ENCODE measurements around the gene IFT27.

The IFT27 gene

GRCh38 chr22:36728505-36728904, 47.4 kb downstream of the IFT27 start:
- no peak overlapping the region for H3K18ac ChIP-seq (ENCODE audit: low read length)
- no peaks in the 10 kb centered on the region for H3K79me2 ChIP-seq (ENCODE audit: control insufficient read depth, insufficient read depth, low read length)
- no peak overlapping the region for H4K8ac ChIP-seq (ENCODE audit: low read depth, low read length)
- no peak for DNase-seq
- H2BK5ac ChIP-seq (ENCODE audit: low read length): no peak overlapping the region
- H2AK5ac ChIP-seq (ENCODE audit: low read length): no peak overlapping the region
- H3K4ac ChIP-seq (ENCODE audit: low read depth, low read length): no peak overlapping the region
- H2BK120ac ChIP-seq (ENCODE audit: low read depth, low read length): no peak overlapping the region
- H3K4me2 ChIP-seq (ENCODE audit: low read length): no peak overlapping the region
- H3K36me3 ChIP-seq (ENCODE audit: control insufficient read depth, insufficient read depth, low read length): no peaks in the 10 kb centered on the region
- H4K5ac ChIP-seq (ENCODE audit: low read length): no peak overlapping the region
- no peaks in the 10 kb centered on the region for H3K27me3 ChIP-seq (ENCODE audit: insufficient read depth, low read length, poor library complexity)
- no CpG with 5 or more reads among the region's 5 CpGs for WGBS (ENCODE audit: extremely low coverage, insufficient coverage, low lambda C conversion rate)
- H3K23ac ChIP-seq (ENCODE audit: low read length): no peak overlapping the region
- no peak overlapping the region for H2BK15ac ChIP-seq (replicated peaks; ENCODE audit: low read depth)
- H3K4me1 ChIP-seq (ENCODE audit: control insufficient read depth, low read depth, low read length): no peaks in the 10 kb centered on the region
- no peak overlapping the region for H3K27ac ChIP-seq (ENCODE audit: low read depth, low read length)
- H3K79me1 ChIP-seq (ENCODE audit: low read length): no peaks in the 10 kb centered on the region
- no peak overlapping the region for H3K9ac ChIP-seq (ENCODE audit: low read length)
- no peak overlapping the region for H3K4me3 ChIP-seq (ENCODE audit: low read length)
- no peak overlapping the region for H3K56ac ChIP-seq (ENCODE audit: low read length)

GRCh38 chr22:36727927-36728488, 47.9 kb downstream of the IFT27 start:
- H4K8ac ChIP-seq (ENCODE audit: low read depth, low read length): no peak overlapping the region
- no peaks in the 10 kb centered on the region for H3K36me3 ChIP-seq (ENCODE audit: control insufficient read depth, insufficient read depth, low read length)
- H3K79me1 ChIP-seq (ENCODE audit: low read length): no peaks in the 10 kb centered on the region
- no peaks in the 10 kb centered on the region for H3K79me2 ChIP-seq (ENCODE audit: control insufficient read depth, insufficient read depth, low read length)
- no peak overlapping the region for H3K4ac ChIP-seq (ENCODE audit: low read depth, low read length)
- no peak overlapping the region for H3K18ac ChIP-seq (ENCODE audit: low read length)
- no peak overlapping the region for H2BK15ac ChIP-seq (replicated peaks; ENCODE audit: low read depth)
- no CpG with 5 or more reads among the region's 8 CpGs for WGBS (ENCODE audit: extremely low coverage, insufficient coverage, low lambda C conversion rate)
- no peak overlapping the region for H3K9ac ChIP-seq (ENCODE audit: low read length)
- no peaks in the 10 kb centered on the region for H3K27me3 ChIP-seq (ENCODE audit: insufficient read depth, low read length, poor library complexity)
- no peak overlapping the region for H3K56ac ChIP-seq (ENCODE audit: low read length)
- H2BK5ac ChIP-seq (ENCODE audit: low read length): no peak overlapping the region
- H3K4me1 ChIP-seq (ENCODE audit: control insufficient read depth, low read depth, low read length): no peaks in the 10 kb centered on the region
- H2BK120ac ChIP-seq (ENCODE audit: low read depth, low read length): no peak overlapping the region
- H3K27ac ChIP-seq (ENCODE audit: low read depth, low read length): no peak overlapping the region
- H4K5ac ChIP-seq (ENCODE audit: low read length): no peak overlapping the region
- no peak overlapping the region for H3K4me2 ChIP-seq (ENCODE audit: low read length)
- no peak overlapping the region for H2AK5ac ChIP-seq (ENCODE audit: low read length)
- no peak for DNase-seq
- H3K23ac ChIP-seq (ENCODE audit: low read length): no peak overlapping the region
- no peak overlapping the region for H3K4me3 ChIP-seq (ENCODE audit: low read length)

- Histone ChIP-seq H2BK15ac (replicated peaks; ENCODE audit: low read depth) (no peak overlapping the region), H3K4me2 (ENCODE audit: low read length) (no peak overlapping the region), H3K27me3 (ENCODE audit: insufficient read depth, low read length, poor library complexity) (no peaks in the 10 kb centered on the region), H4K5ac (ENCODE audit: low read length) (no peak overlapping the region), H3K4me3 (ENCODE audit: low read length) (no peak overlapping the region), H3K4ac (ENCODE audit: low read depth, low read length) (no peak overlapping the region), H3K79me2 (ENCODE audit: control insufficient read depth, insufficient read depth, low read length) (no peaks in the 10 kb centered on the region), H3K18ac (ENCODE audit: low read length) (no peak overlapping the region), H2BK5ac (ENCODE audit: low read length) (no peak overlapping the region), H2AK5ac (ENCODE audit: low read length) (no peak overlapping the region), H3K23ac (ENCODE audit: low read length) (no peak overlapping the region), H3K56ac (ENCODE audit: low read length) (no peak overlapping the region), H3K36me3 (ENCODE audit: control insufficient read depth, insufficient read depth, low read length) (no peaks in the 10 kb centered on the region), H3K79me1 (ENCODE audit: low read length) (no peaks in the 10 kb centered on the region), H3K9ac (ENCODE audit: low read length) (no peak overlapping the region), H2BK120ac (ENCODE audit: low read depth, low read length) (no peak overlapping the region), H4K8ac (ENCODE audit: low read depth, low read length) (no peak overlapping the region), H3K27ac (ENCODE audit: low read depth, low read length) (no peak overlapping the region), H3K4me1 (ENCODE audit: control insufficient read depth, low read depth, low read length) (no peaks in the 10 kb centered on the region)
- no CpG with 5 or more reads among the region's 7 CpGs for WGBS (ENCODE audit: extremely low coverage, insufficient coverage, low lambda C conversion rate)
- DNase-seq: no peak
These were observed 48.8 kb downstream of the IFT27 start for GRCh38 chr22:36727110-36727509.

GRCh38 chr22:36726007-36726380, 49.9 kb downstream of the IFT27 start:
- Histone ChIP-seq H3K56ac (ENCODE audit: low read length) (no peak overlapping the region), H3K27ac (ENCODE audit: low read depth, low read length) (no peak overlapping the region), H3K27me3 (ENCODE audit: insufficient read depth, low read length, poor library complexity) (no peaks in the 10 kb centered on the region), H3K79me1 (ENCODE audit: low read length) (no peaks in the 10 kb centered on the region), H3K79me2 (ENCODE audit: control insufficient read depth, insufficient read depth, low read length) (no peaks in the 10 kb centered on the region), H4K5ac (ENCODE audit: low read length) (no peak overlapping the region), H3K4me1 (ENCODE audit: control insufficient read depth, low read depth, low read length) (no peaks in the 10 kb centered on the region), H4K8ac (ENCODE audit: low read depth, low read length) (no peak overlapping the region), H2BK15ac (replicated peaks; ENCODE audit: low read depth) (no peak overlapping the region), H3K4me3 (ENCODE audit: low read length) (no peak overlapping the region), H3K18ac (ENCODE audit: low read length) (no peak overlapping the region), H3K4ac (ENCODE audit: low read depth, low read length) (no peak overlapping the region), H2BK120ac (ENCODE audit: low read depth, low read length) (no peak overlapping the region), H2BK5ac (ENCODE audit: low read length) (no peak overlapping the region), H3K9ac (ENCODE audit: low read length) (no peak overlapping the region), H2AK5ac (ENCODE audit: low read length) (no peak overlapping the region), H3K23ac (ENCODE audit: low read length) (no peak overlapping the region), H3K36me3 (ENCODE audit: control insufficient read depth, insufficient read depth, low read length) (no peaks in the 10 kb centered on the region), H3K4me2 (ENCODE audit: low read length) (no peak overlapping the region)
- no CpG with 5 or more reads among the region's 9 CpGs for whole genome bisulfite sequencing (ENCODE audit: extremely low coverage, insufficient coverage, low lambda C conversion rate)
- no peak for DNase-seq

- no peak overlapping the region for H2AK5ac ChIP-seq (ENCODE audit: low read length)
- no peak for DNase-seq
These were observed 50.4 kb downstream of the IFT27 start for GRCh38 chr22:36725366-36726006.

GRCh38 chr22:36724836-36725235, 51.1 kb downstream of the IFT27 start:
- no peak overlapping the region for H3K56ac ChIP-seq (ENCODE audit: low read length)
- H3K23ac ChIP-seq (ENCODE audit: low read length): no peak overlapping the region
- WGBS (ENCODE audit: extremely low coverage, insufficient coverage, low lambda C conversion rate): no CpG with 5 or more reads among the region's 4 CpGs
- H2BK5ac ChIP-seq (ENCODE audit: low read length): no peak overlapping the region
- H3K27me3 ChIP-seq (ENCODE audit: insufficient read depth, low read length, poor library complexity): no peaks in the 10 kb centered on the region
- no peak overlapping the region for H2AK5ac ChIP-seq (ENCODE audit: low read length)
- H3K79me1 ChIP-seq (ENCODE audit: low read length): no peaks in the 10 kb centered on the region
- H3K4me1 ChIP-seq (ENCODE audit: control insufficient read depth, low read depth, low read length): no peaks in the 10 kb centered on the region
- H3K36me3 ChIP-seq (ENCODE audit: control insufficient read depth, insufficient read depth, low read length): no peaks in the 10 kb centered on the region
- no peaks in the 10 kb centered on the region for H3K79me2 ChIP-seq (ENCODE audit: control insufficient read depth, insufficient read depth, low read length)
- H3K4me2 ChIP-seq (ENCODE audit: low read length): no peak overlapping the region
- H3K18ac ChIP-seq (ENCODE audit: low read length): no peak overlapping the region
- DNase-seq: no peak
- H3K27ac ChIP-seq (ENCODE audit: low read depth, low read length): no peak overlapping the region
- H4K8ac ChIP-seq (ENCODE audit: low read depth, low read length): no peak overlapping the region
- no peak overlapping the region for H2BK120ac ChIP-seq (ENCODE audit: low read depth, low read length)
- no peak overlapping the region for H3K4ac ChIP-seq (ENCODE audit: low read depth, low read length)
- H4K5ac ChIP-seq (ENCODE audit: low read length): no peak overlapping the region
- no peak overlapping the region for H3K4me3 ChIP-seq (ENCODE audit: low read length)
- H3K9ac ChIP-seq (ENCODE audit: low read length): no peak overlapping the region
- no peak overlapping the region for H2BK15ac ChIP-seq (replicated peaks; ENCODE audit: low read depth)

More at GRCh38 chr22:36725366-36726006, 50.4 kb downstream of the IFT27 start:
- H2BK5ac ChIP-seq (ENCODE audit: low read length): no peak overlapping the region
- H3K18ac ChIP-seq (ENCODE audit: low read length): no peak overlapping the region
- no peak overlapping the region for H2BK120ac ChIP-seq (ENCODE audit: low read depth, low read length)
- no peak overlapping the region for H4K8ac ChIP-seq (ENCODE audit: low read depth, low read length)
- no peak overlapping the region for H3K23ac ChIP-seq (ENCODE audit: low read length)
- no CpG with 5 or more reads among the region's 24 CpGs for WGBS (ENCODE audit: extremely low coverage, insufficient coverage, low lambda C conversion rate)
- H3K4me3 ChIP-seq (ENCODE audit: low read length): no peak overlapping the region
- no peak overlapping the region for H3K4ac ChIP-seq (ENCODE audit: low read depth, low read length)
- H4K5ac ChIP-seq (ENCODE audit: low read length): no peak overlapping the region
- no peak overlapping the region for H3K56ac ChIP-seq (ENCODE audit: low read length)
- H3K27me3 ChIP-seq (ENCODE audit: insufficient read depth, low read length, poor library complexity): no peaks in the 10 kb centered on the region
- H3K79me2 ChIP-seq (ENCODE audit: control insufficient read depth, insufficient read depth, low read length): no peaks in the 10 kb centered on the region
- no peak overlapping the region for H3K27ac ChIP-seq (ENCODE audit: low read depth, low read length)
- H3K9ac ChIP-seq (ENCODE audit: low read length): no peak overlapping the region
- no peak overlapping the region for H3K4me2 ChIP-seq (ENCODE audit: low read length)
- no peaks in the 10 kb centered on the region for H3K79me1 ChIP-seq (ENCODE audit: low read length)
- H3K36me3 ChIP-seq (ENCODE audit: control insufficient read depth, insufficient read depth, low read length): no peaks in the 10 kb centered on the region
- H3K4me1 ChIP-seq (ENCODE audit: control insufficient read depth, low read depth, low read length): no peaks in the 10 kb centered on the region
- no peak overlapping the region for H2BK15ac ChIP-seq (replicated peaks; ENCODE audit: low read depth)
